ENCODE data around the gene POLE4. TPM values are rescaled to one million over a fixed set of nuclear protein-coding genes. Genes with fewer than 3 reads are reported as not detected.

Gene POLE4
- total and polyA plus RNA-seq, 4 donors, result 6.5 to 115 (median 23.9) TPM

DNA sequence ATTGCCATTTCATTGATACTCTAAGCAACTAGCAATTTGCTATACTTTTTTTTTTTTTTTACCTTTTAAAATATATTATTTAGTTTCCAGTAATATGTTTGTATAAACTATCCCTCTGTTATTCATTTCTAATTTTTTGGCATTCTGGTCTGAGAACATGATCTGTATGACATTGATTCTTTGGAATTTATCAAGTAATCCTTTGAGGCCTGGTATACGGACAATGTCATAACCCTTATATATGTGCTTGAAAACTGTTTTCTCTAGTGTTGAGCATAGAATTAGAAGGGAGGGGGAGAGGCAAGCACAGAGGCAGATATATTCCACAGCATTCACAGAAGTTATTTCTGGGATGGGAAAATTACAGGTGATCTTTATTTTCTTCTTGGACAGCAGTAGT is 48.2 kb upstream of the POLE4 start:
- no peak overlapping the region for H3K9ac ChIP-seq (ENCODE audit: low read depth in 1 of 2, low read length in 2 of 2)
- peaks cover 0 to 1% (median 0%) of the 10 kb centered on the region in 4 donors for H3K4me1 ChIP-seq (ENCODE audit: control insufficient read depth in 4 of 4, insufficient read depth in 4 of 4, low read length in 3 of 4)
- H3K4me3 ChIP-seq (ENCODE audit: low read depth in 1 of 3, low read length in 3 of 3), result no peak overlapping the region
- H3K36me3 ChIP-seq (ENCODE audit: control insufficient read depth in 4 of 4, insufficient read depth in 3 of 4, low read depth in 1 of 4, low read length in 3 of 4), result no peaks in the 10 kb centered on the region
- H3K27me3 ChIP-seq (ENCODE audit: control insufficient read depth in 4 of 4, insufficient read depth in 4 of 4, low read length in 3 of 4), result peaks cover 0 to 4% (median 1%) of the 10 kb centered on the region in 4 donors
- no peak overlapping the region for H3K27ac ChIP-seq (ENCODE audit: low read depth in 1 of 2, low read length in 2 of 2)
- TF ChIP-seq HNF4G (IDR thresholded peaks at IDR 0.05) (no peak), SP1 (IDR thresholded peaks at IDR 0.05) (no peak), GABPA (IDR thresholded peaks at IDR 0.05 in 1 of 2, conservative IDR thresholded peaks at IDR 0.05 in 1 of 2) (no peak), YY1 (IDR thresholded peaks at IDR 0.05) (no peak), NR2F2 (IDR thresholded peaks at IDR 0.05) (no peak), ZBTB33 (IDR thresholded peaks at IDR 0.05) (no peak), RXRA (IDR thresholded peaks at IDR 0.05) (no peak), EGR1 (IDR thresholded peaks at IDR 0.05; ENCODE audit: low read depth in 2 of 2) (no peak), FOXA2 (IDR thresholded peaks at IDR 0.05) (no peak), JUND (IDR thresholded peaks at IDR 0.05) (no peak), RAD21 (IDR thresholded peaks at IDR 0.05) (no peak), HNF4A (conservative IDR thresholded peaks at IDR 0.05) (no peak)
- TF ChIP-seq, protein P1, sequence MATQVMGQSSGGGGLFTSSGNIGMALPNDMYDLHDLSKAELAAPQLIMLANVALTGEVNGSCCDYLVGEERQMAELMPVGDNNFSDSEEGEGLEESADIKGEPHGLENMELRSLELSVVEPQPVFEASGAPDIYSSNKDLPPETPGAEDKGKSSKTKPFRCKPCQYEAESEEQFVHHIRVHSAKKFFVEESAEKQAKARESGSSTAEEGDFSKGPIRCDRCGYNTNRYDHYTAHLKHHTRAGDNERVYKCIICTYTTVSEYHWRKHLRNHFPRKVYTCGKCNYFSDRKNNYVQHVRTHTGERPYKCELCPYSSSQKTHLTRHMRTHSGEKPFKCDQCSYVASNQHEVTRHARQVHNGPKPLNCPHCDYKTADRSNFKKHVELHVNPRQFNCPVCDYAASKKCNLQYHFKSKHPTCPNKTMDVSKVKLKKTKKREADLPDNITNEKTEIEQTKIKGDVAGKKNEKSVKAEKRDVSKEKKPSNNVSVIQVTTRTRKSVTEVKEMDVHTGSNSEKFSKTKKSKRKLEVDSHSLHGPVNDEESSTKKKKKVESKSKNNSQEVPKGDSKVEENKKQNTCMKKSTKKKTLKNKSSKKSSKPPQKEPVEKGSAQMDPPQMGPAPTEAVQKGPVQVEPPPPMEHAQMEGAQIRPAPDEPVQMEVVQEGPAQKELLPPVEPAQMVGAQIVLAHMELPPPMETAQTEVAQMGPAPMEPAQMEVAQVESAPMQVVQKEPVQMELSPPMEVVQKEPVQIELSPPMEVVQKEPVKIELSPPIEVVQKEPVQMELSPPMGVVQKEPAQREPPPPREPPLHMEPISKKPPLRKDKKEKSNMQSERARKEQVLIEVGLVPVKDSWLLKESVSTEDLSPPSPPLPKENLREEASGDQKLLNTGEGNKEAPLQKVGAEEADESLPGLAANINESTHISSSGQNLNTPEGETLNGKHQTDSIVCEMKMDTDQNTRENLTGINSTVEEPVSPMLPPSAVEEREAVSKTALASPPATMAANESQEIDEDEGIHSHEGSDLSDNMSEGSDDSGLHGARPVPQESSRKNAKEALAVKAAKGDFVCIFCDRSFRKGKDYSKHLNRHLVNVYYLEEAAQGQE (IDR thresholded peaks at IDR 0.05), result no peak
- TF ChIP-seq, protein P2, sequence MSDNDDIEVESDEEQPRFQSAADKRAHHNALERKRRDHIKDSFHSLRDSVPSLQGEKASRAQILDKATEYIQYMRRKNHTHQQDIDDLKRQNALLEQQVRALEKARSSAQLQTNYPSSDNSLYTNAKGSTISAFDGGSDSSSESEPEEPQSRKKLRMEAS (IDR thresholded peaks at IDR 0.05), result no peak
- TF ChIP-seq, protein P3, sequence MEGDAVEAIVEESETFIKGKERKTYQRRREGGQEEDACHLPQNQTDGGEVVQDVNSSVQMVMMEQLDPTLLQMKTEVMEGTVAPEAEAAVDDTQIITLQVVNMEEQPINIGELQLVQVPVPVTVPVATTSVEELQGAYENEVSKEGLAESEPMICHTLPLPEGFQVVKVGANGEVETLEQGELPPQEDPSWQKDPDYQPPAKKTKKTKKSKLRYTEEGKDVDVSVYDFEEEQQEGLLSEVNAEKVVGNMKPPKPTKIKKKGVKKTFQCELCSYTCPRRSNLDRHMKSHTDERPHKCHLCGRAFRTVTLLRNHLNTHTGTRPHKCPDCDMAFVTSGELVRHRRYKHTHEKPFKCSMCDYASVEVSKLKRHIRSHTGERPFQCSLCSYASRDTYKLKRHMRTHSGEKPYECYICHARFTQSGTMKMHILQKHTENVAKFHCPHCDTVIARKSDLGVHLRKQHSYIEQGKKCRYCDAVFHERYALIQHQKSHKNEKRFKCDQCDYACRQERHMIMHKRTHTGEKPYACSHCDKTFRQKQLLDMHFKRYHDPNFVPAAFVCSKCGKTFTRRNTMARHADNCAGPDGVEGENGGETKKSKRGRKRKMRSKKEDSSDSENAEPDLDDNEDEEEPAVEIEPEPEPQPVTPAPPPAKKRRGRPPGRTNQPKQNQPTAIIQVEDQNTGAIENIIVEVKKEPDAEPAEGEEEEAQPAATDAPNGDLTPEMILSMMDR (IDR thresholded peaks at IDR 0.05; ENCODE audit: low read depth, low read length, missing input control), result no peak
- 99% methylated on average over 1 of the region's 1 CpG for WGBS
- no peak for DNase-seq (ENCODE audit: low spot score)
- no peaks in the 10 kb centered on the region for H3K9me3 ChIP-seq (ENCODE audit: control insufficient read depth in 4 of 4, low read length in 3 of 4)

DNA sequence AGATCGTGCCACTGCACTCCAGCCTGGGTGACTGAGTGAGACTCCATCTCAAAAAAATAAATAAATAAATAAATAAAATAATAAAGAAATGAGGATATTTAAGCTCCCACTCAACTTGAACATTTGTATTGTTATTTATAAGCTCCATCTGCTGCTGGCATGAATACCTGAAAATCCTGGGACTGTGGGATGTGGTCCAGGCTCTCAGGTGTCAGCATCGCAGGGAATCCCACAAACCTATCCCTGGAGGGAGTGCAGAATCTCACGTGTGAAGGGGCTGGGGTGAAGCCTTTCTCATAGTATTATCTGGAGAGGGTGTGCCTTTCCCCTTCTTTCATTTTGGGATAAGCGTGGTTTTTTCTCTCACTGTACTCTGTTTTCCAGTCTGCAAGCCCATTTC is 47.4 kb upstream of the POLE4 start:
- no peak for DNase-seq (ENCODE audit: low spot score)
- 64% methylated on average over 4 of the region's 4 CpGs for WGBS
- no peaks in the 10 kb centered on the region for H3K36me3 ChIP-seq (ENCODE audit: control insufficient read depth in 4 of 4, insufficient read depth in 3 of 4, low read depth in 1 of 4, low read length in 3 of 4)
- no peak overlapping the region for H3K9ac ChIP-seq (ENCODE audit: low read depth in 1 of 2, low read length in 2 of 2)
- no peak overlapping the region for H3K27ac ChIP-seq (ENCODE audit: low read depth in 1 of 2, low read length in 2 of 2)
- no peak overlapping the region for H3K4me3 ChIP-seq (ENCODE audit: low read depth in 1 of 3, low read length in 3 of 3)
- H3K9me3 ChIP-seq (ENCODE audit: control insufficient read depth in 4 of 4, low read length in 3 of 4), result no peaks in the 10 kb centered on the region
- peaks cover 0 to 1% (median 0%) of the 10 kb centered on the region in 4 donors for H3K4me1 ChIP-seq (ENCODE audit: control insufficient read depth in 4 of 4, insufficient read depth in 4 of 4, low read length in 3 of 4)
- H3K27me3 ChIP-seq (ENCODE audit: control insufficient read depth in 4 of 4, insufficient read depth in 4 of 4, low read length in 3 of 4), result peaks cover 0 to 4% (median 1%) of the 10 kb centered on the region in 4 donors
- TF ChIP-seq JUND (IDR thresholded peaks at IDR 0.05) (no peak), ZBTB33 (IDR thresholded peaks at IDR 0.05) (no peak), GABPA (IDR thresholded peaks at IDR 0.05 in 1 of 2, conservative IDR thresholded peaks at IDR 0.05 in 1 of 2) (no peak), RAD21 (IDR thresholded peaks at IDR 0.05) (no peak), HNF4G (IDR thresholded peaks at IDR 0.05) (no peak), FOXA1 (IDR thresholded peaks at IDR 0.05) (no peak), FOXA2 (IDR thresholded peaks at IDR 0.05) (no peak), EGR1 (IDR thresholded peaks at IDR 0.05; ENCODE audit: low read depth in 2 of 2) (no peak), NR2F2 (IDR thresholded peaks at IDR 0.05) (no peak)
- TF ChIP-seq, protein P4, sequence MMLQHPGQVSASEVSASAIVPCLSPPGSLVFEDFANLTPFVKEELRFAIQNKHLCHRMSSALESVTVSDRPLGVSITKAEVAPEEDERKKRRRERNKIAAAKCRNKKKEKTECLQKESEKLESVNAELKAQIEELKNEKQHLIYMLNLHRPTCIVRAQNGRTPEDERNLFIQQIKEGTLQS (IDR thresholded peaks at IDR 0.05), result no peak
- TF ChIP-seq, protein P3 (IDR thresholded peaks at IDR 0.05; ENCODE audit: low read depth, low read length, missing input control), result no peak

All from liver (tissue), 9 donors.